ENCODE measurements around the gene COTL1.

DNA sequence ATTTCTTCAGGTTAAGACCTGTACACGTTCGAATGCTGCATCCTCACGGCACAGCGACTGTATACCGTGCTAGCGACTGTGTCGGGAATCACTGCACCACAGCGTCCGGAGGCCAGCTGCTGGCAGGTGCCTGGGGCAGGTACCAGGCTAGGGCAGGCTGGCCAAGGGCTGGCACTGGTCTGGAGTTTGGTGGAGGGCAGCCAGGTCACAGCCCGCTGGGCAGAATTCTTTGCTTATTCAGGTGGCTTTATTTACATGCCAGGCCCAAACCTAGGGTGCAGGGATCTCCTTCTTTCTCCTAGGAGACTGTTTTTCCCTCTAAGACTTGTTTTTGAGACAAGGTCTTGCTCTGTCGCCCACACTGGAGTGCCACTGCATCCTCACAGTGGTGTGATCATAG is 37.9 kb downstream of the COTL1 start:
- TF ChIP-seq PCBP2 (IDR thresholded peaks at IDR 0.05; ENCODE audit: low read depth, low read length, poor library complexity, severe bottlenecking) (no peak), HBP1 (CRISPR knock-in tag; IDR thresholded peaks at IDR 0.05) (no peak), MTA2 (IDR thresholded peaks at IDR 0.05; ENCODE audit: low read depth) (no peak), ZNF76 (CRISPR knock-in tag; IDR thresholded peaks at IDR 0.05; ENCODE audit: borderline replicate concordance) (no peak), MYNN (IDR thresholded peaks at IDR 0.05) (no peak), MYNN (CRISPR knock-in tag; IDR thresholded peaks at IDR 0.05) (no peak), MBD1 (CRISPR knock-in tag; IDR thresholded peaks at IDR 0.05) (no peak), ZNF274 (IDR thresholded peaks at IDR 0.05; ENCODE audit: borderline replicate concordance, low read depth, low read length) (no peak), ZNF121 (CRISPR knock-in tag; conservative IDR thresholded peaks at IDR 0.05) (no peak; the same call in 1 of the 2 replicates), YBX1 (IDR thresholded peaks at IDR 0.05) (no peak), ELK1 (CRISPR knock-in tag; IDR thresholded peaks at IDR 0.05) (no peak)
- TF ChIP-seq, protein P1, sequence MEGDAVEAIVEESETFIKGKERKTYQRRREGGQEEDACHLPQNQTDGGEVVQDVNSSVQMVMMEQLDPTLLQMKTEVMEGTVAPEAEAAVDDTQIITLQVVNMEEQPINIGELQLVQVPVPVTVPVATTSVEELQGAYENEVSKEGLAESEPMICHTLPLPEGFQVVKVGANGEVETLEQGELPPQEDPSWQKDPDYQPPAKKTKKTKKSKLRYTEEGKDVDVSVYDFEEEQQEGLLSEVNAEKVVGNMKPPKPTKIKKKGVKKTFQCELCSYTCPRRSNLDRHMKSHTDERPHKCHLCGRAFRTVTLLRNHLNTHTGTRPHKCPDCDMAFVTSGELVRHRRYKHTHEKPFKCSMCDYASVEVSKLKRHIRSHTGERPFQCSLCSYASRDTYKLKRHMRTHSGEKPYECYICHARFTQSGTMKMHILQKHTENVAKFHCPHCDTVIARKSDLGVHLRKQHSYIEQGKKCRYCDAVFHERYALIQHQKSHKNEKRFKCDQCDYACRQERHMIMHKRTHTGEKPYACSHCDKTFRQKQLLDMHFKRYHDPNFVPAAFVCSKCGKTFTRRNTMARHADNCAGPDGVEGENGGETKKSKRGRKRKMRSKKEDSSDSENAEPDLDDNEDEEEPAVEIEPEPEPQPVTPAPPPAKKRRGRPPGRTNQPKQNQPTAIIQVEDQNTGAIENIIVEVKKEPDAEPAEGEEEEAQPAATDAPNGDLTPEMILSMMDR (IDR thresholded peaks at IDR 0.05 in 2 of 3, conservative IDR thresholded peaks at IDR 0.05 in 1 of 3; ENCODE audit: insufficient read depth in 2 of 3, low read depth in 1 of 3, low read length in 3 of 3), result no peak

All from K562 (cell line).